HL-60 (cell line): ENCODE results near the gene TPST1.

Experiments
- CTCF ChIP-seq: IDR thresholded peaks from one replicate; pipeline ENCODE4 v1.5.1; 2011; ENCODE audit warnings: low read length, control low read depth, inconsistent platforms; ENCODE audit not compliant: insufficient read depth
- REST ChIP-seq: IDR thresholded peaks from 2 replicates; pipeline ENCODE4 v1.6.1; 2012; ENCODE audit warnings: low read depth; ENCODE audit not compliant: insufficient replicate concordance

GRCh38 chr7:66193146-66193725 is 11.9 kb upstream of the TPST1 start:
- TF ChIP-seq REST (no peak), CTCF (no peak)
